Stimulated activated CD8-positive, alpha-beta memory T cell treated with anti-CD3 and anti-CD28 coated beads, Interleukin-4, amount 100 ng/mL, for 24 hours (primary cell): ENCODE measurements around the gene RIPK4.
"Not testable (repeated sequence)": the region's sequence is repeated elsewhere in the genome, so short reads cannot be mapped to it uniquely, and the experiment has no call there.

ENCODE experiments used
- DNase-seq: peaks from one replicate; pipeline ENCODE4 v3.0.0-alpha.2; 2020; ENCODE audit warnings: low read depth

RIPK4 gene

GRCh38 chr21:41714299-41714865 lies 52.5 kb downstream of the RIPK4 start:
- DNase-seq, result not testable (repeated sequence)

GRCh38 chr21:41713495-41714281 lies 53.2 kb downstream of the RIPK4 start:
- DNase-seq, result no peak

- DNase-seq, result no peak
Observed at GRCh38 chr21:41712730-41713129, 54.1 kb downstream of the RIPK4 start.

- no peak for DNase-seq
Observed at GRCh38 chr21:41712201-41712600, 54.7 kb downstream of the RIPK4 start.

- DNase-seq, result no peak
Observed at GRCh38 chr21:41711416-41712007, 55.3 kb downstream of the RIPK4 start.

GRCh38 chr21:41710823-41711160 lies 56.1 kb downstream of the RIPK4 start:
- DNase-seq, result no peak

- no peak for DNase-seq
Observed at GRCh38 chr21:41709965-41710822, 56.7 kb downstream of the RIPK4 start.

- DNase-seq, result no peak
Observed at GRCh38 chr21:41709166-41709565, 57.7 kb downstream of the RIPK4 start.

- no peak for DNase-seq
Observed at GRCh38 chr21:41707960-41708330, 58.9 kb downstream of the RIPK4 start.

GRCh38 chr21:41707231-41707959 lies 59.5 kb downstream of the RIPK4 start:
- no peak for DNase-seq

GRCh38 chr21:41706678-41707077 lies 60.2 kb downstream of the RIPK4 start:
- DNase-seq, result no peak

- DNase-seq, result no peak
Observed at GRCh38 chr21:41706263-41706639, 60.6 kb downstream of the RIPK4 start.

- no peak for DNase-seq
Observed at GRCh38 chr21:41705546-41706262, 61.1 kb downstream of the RIPK4 start.

- DNase-seq, result no peak
Observed at GRCh38 chr21:41703857-41704501, 62.9 kb downstream of the RIPK4 start.

GRCh38 chr21:41701749-41702148 lies 65.1 kb downstream of the RIPK4 start:
- no peak for DNase-seq

- no peak for DNase-seq
Observed at GRCh38 chr21:41699311-41699710, 67.5 kb downstream of the RIPK4 start.

GRCh38 chr21:41698071-41698470 lies 68.8 kb downstream of the RIPK4 start:
- no peak for DNase-seq

- no peak for DNase-seq
Observed at GRCh38 chr21:41695513-41695912, 71.3 kb downstream of the RIPK4 start.

GRCh38 chr21:41694042-41694441 lies 72.8 kb downstream of the RIPK4 start:
- DNase-seq, result not testable (repeated sequence)

- DNase-seq, result no peak
Observed at GRCh38 chr21:41692185-41692565, 74.7 kb downstream of the RIPK4 start.
